K562 (cell line): ENCODE measurements around the gene ANKS1B.

Experiments used
- CHD4 ChIP-seq: fragments of 200-600 bp; sonication (generic); IDR thresholded peaks from 3 replicates; pipeline ENCODE4 v1.6.1; 2012; ENCODE audit warnings: low read depth, mild to moderate bottlenecking, mixed read lengths, low read length, inconsistent platforms; ENCODE audit not compliant: insufficient read depth, insufficient replicate concordance, poor library complexity, severe bottlenecking
- POLR2A ChIP-seq: fragments of 450-650 bp; conservative IDR thresholded peaks from 2 replicates; pipeline ENCODE4 v1.6.1; 2016
- POLR2AphosphoS2 ChIP-seq: IDR thresholded peaks from 2 replicates; pipeline ENCODE4 v1.6.1; 2012; ENCODE audit warnings: low read length, improper control_type of control experiment
- SMARCA5 ChIP-seq: fragments of 450-650 bp; IDR thresholded peaks from 2 replicates; pipeline ENCODE4 v1.6.1; 2016
- STAG1 ChIP-seq: sonication (generic); formaldehyde crosslinking; IDR thresholded peaks from 2 replicates; pipeline ENCODE4 v1.5.0; 2020; ENCODE audit warnings: missing genetic modification reagents, borderline replicate concordance
- TEAD4 ChIP-seq, 2 experiments: sonication (generic) in 1 of 2; formaldehyde crosslinking in 1 of 2; IDR thresholded peaks; 2 replicates each; pipeline versions ENCODE4 v1.6.1 to v1.8.0; 2012 to 2022; ENCODE audit warnings: borderline replicate concordance in 1 of 2, inconsistent platforms in 1 of 2, low read length in 1 of 2, mild to moderate bottlenecking in 1 of 2, missing genetic modification reagents in 1 of 2
- ZBTB34 ChIP-seq: fragments of 250-450 bp; sonication (Bioruptor Pico); IDR thresholded peaks from 2 replicates; pipeline ENCODE4 v1.8.0; 2021; ENCODE audit warnings: mild to moderate bottlenecking, moderate library complexity
- TF ChIP-seq, protein P1 (sequence below): sonication (generic); formaldehyde crosslinking; IDR thresholded peaks from 2 replicates; pipeline ENCODE4 v1.5.0; 2020; ENCODE audit warnings: missing genetic modification reagents
- TF ChIP-seq, protein P2 (sequence below): fragments of 250-450 bp; sonication (Bioruptor Pico); IDR thresholded peaks from 2 replicates; pipeline ENCODE4 v1.4.0; 2020; ENCODE audit warnings: mild to moderate bottlenecking, moderate library complexity

DNA sequence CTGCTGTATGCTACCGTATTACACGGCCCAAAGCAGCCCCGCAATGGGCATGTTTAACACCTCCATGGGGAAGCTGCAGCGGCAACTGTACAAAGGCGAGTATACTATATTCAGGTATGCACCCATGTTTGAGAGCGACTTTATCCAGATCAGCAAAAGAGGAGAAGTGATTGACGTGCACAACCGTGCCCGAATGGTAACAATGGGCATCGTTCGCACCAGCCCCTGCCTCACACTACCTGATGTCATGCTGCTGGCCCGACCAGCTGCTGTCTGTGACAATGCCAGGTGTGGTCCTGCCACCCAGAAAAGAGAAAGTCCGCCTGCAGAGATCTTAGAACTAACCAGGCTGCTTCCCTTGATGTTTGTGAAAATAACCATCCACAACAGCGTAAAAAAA is 336.6 kb downstream of the ANKS1B start:
- TF ChIP-seq TEAD4 (IDR thresholded peaks at IDR 0.05; ENCODE audit: low read length) (no peak), TEAD4 (CRISPR knock-in tag; IDR thresholded peaks at IDR 0.05; ENCODE audit: borderline replicate concordance) (no peak), STAG1 (no peak), ZBTB34 (CRISPR knock-in tag) (no peak), SMARCA5 (no peak), POLR2A (no peak), POLR2AphosphoS2 (no peak), CHD4 (no peak)
- TF ChIP-seq, protein P1, sequence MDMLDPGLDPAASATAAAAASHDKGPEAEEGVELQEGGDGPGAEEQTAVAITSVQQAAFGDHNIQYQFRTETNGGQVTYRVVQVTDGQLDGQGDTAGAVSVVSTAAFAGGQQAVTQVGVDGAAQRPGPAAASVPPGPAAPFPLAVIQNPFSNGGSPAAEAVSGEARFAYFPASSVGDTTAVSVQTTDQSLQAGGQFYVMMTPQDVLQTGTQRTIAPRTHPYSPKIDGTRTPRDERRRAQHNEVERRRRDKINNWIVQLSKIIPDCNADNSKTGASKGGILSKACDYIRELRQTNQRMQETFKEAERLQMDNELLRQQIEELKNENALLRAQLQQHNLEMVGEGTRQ (CRISPR knock-in tag), result no peak
- TF ChIP-seq, protein P2, sequence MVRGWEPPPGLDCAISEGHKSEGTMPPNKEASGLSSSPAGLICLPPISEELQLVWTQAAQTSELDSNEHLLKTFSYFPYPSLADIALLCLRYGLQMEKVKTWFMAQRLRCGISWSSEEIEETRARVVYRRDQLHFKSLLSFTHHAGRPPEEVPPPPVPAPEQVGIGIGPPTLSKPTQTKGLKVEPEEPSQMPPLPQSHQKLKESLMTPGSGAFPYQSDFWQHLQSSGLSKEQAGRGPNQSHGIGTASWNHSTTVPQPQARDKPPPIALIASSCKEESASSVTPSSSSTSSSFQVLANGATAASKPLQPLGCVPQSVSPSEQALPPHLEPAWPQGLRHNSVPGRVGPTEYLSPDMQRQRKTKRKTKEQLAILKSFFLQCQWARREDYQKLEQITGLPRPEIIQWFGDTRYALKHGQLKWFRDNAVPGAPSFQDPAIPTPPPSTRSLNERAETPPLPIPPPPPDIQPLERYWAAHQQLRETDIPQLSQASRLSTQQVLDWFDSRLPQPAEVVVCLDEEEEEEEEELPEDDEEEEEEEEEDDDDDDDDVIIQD (CRISPR knock-in tag), result no peak
